SKM-1 (cell line): ENCODE data around the gene KCTD13.
"Not testable (repeated sequence)": the region's sequence is repeated elsewhere in the genome, so short reads cannot be mapped to it uniquely, and the experiment has no call there.

ENCODE experiments used
- DNase-seq: peaks from one replicate; lab custom pipeline; 2025; ENCODE audit not compliant: unreplicated experiment; lab: John Stamatoyannopoulos, UW

KCTD13 gene, protein sequence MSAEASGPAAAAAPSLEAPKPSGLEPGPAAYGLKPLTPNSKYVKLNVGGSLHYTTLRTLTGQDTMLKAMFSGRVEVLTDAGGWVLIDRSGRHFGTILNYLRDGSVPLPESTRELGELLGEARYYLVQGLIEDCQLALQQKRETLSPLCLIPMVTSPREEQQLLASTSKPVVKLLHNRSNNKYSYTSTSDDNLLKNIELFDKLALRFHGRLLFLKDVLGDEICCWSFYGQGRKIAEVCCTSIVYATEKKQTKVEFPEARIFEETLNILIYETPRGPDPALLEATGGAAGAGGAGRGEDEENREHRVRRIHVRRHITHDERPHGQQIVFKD

DNA sequence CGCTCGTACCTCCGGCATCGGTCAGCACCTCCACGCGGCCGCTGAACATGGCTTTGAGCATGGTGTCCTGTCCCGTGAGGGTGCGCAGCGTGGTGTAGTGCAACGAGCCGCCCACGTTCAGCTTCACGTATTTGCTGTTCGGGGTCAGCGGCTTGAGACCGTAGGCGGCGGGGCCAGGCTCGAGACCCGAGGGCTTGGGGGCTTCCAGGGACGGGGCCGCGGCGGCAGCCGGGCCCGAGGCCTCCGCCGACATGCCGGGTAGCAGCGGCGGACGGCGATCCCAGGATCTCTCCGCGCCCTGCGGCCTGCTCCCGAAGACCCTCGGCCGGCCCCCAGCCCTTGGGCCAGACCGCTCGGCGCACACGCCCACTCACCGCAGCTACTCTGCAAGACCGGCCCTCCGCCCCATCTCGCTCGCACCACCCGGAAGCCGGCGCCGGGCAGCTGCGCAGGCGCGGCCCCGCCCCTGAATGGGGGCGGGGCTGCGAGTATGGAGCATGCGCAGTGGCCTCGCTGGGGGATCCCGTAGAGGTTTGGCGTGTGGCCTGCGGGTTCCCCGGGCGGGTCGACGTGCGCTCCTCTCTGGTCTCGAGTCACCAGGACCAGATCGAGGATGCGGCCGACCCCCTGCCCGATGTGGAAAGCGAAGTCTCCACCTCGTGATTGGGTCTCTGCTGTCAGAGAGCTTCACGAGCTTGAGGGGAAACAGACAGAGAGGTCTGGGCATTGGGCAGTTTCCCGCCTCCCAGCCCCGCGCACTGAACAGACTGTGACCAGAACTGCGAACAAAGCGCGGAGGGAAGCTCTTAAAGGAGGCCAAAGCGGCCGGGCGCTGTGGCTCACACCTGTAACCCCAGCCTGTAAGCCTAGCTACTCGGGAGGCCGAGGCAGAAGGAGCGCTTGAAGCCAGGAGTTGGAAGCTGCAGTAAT, at the start of gene KCTD13:
KCTD13 (minus strand) TSS at position 446 of the 930 bp plus-strand sequence; CDS start at position 253, 193 bp downstream.
- peak; percentile 78 for DNase-seq

DNA sequence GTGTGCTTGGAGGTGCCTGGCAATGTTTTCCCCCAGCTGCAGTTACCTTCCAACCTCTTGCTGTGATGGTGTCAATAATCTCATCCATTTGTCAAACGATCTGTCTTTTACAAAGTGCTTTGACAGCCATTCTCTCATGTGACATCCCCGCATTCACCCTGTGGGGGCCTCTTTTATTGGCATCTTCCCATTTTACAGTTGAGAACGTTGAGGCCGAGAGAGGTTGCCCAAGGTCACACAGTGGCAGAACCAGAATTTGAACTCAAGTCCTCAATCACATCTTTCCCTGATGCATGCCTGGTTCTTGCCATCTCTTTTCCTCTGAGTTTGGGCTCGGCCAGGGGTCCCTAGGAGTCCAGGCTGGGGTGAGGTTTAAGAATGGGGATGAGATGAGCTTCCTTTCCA, 49.1 kb upstream of the KCTD13 start:
- DNase-seq = no peak

DNA sequence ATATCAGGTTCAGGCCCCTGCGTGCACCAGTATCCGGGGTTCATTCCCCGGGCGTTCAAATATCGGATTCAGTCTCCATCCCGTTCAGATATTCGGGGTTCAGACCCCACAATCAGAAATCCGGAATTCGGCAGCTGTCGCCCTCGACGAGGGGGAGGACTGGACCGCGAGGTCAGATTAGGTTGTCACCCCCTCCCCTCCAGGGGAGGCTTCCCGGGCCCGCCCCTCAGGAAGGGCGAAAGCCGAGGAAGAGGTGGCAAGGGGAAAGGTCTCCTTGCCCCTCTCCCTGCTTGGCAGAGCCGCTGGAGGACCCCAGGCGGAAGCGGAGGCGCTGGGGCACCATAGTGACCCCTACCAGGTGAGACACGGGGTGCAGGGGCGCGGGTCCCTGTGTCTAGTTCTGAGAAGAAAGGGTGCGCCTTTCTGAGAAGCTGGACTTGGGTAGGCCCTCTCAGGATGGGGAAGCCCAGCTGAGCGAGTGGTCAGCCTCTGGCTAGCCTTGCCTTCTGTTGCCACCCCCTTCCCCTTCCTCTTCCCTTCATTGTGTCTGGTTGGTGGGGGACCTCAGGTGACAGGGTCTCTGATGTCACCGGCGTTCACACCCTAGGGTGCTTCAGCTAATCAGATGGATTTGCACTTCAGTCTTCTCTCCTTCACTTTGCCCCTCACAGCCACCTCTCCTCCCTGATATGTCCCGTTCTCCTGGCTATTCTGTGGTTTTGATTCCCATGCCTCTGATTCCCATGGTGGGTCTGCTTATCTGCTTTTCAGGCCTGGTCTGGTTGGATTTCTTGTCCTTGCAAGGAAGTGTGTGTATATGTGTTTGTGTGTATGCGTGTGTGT, 48.5 kb upstream of the KCTD13 start:
- no peak for DNase-seq

DNA sequence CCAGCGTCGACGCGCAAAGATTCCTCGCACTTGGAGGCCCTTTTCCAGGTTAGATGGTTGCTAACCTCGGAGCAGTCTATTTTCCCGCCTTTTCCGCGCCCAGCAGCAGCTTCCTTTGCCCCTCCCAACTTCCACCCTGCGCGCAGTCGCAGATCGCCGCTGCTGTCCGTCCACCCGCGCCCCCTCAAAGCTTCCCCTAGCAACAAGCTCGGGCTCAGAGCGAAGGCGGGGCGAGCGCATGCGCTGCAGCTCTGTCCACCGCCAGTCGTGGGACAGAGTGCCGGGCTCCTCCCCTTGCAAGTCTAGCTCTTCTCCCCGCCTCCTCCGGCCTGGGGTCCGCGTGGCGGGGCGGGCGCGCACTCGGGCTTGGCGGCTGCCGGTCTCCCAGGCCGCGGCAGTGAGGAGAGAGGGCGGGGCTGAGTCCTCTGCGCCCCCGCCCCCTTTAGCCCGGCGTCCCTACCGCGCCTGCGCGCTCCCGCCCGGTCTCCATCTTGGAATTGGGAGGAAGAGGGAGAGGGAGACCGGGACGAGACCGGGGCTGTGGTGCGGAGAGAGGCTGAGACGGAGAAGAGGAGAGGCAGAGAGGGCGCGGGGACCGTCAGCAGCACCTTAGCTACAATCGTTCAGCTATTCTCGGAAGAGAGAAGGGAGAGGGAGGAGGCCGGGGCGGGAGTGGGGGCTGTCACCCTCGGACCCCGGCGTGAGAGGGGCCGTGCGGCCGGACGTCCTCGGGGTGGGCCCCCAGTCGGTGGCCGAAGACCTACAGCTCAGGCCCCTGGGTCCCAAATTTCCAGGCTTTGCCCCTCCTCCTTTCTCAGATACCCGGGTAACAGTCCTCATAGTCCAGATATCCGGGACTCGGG, 47.6 kb upstream of the KCTD13 start, which contains the start of gene TAOK2:
TAOK2 (plus strand) TSS at position 485 of the 863 bp plus-strand sequence. CDS start 3,905 bp downstream, outside the sequence.
- peak; percentile 97 for DNase-seq

DNA sequence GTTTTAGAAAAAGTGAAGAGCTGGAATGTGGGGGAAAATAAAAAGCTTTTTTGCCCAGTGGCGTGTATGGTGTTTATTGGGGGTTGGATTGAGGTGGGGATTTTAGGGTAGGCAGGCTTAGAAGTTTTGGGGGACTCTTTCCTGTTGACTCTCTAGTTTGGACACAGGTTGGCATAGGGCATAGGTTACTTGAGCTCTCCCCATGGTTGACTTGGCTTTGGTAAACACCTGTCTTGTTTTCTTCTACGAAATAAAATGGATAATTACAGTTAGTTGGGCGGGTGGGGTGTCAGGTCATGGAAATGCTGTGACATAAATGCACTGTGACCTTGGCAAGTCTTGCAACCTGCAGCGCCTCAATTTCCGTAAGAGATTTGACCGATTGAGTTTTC, 47.0 kb upstream of the KCTD13 start:
- DNase-seq = no peak

DNA sequence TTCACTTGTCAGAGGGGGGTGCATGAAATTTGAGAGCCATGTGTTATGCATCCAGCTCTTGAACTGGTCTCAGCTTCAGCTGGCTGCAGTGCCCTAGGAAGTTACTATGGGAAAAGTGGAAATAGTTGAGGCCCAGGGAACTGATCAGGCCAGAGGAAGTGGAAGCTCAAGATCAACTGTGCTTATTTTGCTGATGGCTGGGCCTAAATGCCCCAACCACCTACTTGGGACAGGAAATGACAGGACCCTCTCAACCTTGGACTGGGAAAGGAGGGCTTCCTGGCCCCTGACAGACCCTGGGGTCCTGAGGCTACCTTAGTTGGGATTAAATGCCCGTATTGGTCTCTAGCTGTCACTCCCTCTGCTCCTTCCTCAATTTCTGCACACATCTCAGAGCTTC, 46.5 kb upstream of the KCTD13 start:
- DNase-seq = no peak

DNA sequence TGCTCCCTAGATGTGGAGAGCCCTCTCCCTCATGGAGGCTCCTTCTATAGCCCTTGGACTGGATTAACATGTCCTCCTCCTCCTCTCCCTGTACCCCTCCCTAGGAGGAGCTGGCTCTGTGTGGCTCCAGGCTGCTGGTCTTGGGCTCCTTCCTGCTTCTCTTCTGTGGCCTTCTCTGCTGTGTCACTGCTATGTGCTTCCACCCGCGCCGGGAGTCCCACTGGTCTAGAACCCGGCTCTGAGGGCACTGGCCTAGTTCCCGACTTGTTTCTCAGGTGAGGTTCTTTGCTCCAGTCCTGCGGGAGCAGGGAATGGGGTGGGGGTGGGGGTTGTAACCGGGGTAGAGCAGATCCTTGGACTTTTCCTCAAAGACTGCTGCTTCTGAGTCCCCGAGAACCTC, 45.3 kb upstream of the KCTD13 start:
- no peak for DNase-seq

DNA sequence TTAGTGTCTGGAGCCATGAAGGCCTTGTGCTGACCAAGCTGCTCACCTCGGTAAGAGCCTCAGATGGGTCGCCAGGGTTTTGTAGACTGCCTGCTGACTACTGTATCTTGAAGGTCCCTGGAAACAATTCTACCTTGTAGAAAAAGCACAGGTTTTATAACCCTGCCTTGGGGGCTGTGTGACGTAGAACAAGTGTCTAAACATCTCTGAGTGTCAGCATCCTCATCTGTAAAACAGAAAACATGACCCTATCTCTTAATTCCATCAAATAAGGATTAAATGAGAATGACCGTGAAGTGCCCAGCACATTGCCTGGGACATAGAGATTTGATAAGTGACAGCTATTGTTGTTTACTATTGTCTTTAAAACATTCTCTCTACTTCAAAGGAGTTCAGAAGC, 42.2 kb upstream of the KCTD13 start:
- DNase-seq = no peak

DNA sequence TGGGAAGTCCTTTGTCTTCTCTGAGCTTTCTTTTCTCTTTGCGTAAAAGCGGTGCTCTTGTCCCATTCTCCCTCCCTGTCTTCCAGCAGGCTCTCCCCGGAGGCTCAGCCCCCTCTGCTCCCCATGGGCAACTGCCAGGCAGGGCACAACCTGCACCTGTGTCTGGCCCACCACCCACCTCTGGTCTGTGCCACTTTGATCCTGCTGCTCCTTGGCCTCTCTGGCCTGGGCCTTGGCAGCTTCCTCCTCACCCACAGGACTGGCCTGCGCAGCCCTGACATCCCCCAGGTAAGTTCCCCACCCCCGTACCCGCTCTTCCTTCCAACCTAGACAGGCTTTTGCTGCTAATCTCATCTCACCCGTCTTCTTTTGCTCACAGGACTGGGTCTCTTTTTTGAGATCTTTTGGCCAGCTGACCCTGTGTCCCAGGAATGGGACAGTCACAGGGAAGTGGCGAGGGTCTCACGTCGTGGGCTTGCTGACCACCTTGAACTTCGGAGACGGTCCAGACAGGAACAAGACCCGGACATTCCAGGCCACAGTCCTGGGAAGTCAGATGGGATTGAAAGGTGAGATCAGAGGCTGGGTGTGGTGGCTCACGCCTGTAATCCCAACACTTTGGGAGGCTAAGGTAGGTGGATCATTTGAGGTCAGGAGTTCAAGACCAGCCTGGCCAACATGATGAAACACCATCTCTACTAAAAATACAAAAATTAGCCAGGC, 37.2 kb upstream of the KCTD13 start:
- DNase-seq = no peak

DNA sequence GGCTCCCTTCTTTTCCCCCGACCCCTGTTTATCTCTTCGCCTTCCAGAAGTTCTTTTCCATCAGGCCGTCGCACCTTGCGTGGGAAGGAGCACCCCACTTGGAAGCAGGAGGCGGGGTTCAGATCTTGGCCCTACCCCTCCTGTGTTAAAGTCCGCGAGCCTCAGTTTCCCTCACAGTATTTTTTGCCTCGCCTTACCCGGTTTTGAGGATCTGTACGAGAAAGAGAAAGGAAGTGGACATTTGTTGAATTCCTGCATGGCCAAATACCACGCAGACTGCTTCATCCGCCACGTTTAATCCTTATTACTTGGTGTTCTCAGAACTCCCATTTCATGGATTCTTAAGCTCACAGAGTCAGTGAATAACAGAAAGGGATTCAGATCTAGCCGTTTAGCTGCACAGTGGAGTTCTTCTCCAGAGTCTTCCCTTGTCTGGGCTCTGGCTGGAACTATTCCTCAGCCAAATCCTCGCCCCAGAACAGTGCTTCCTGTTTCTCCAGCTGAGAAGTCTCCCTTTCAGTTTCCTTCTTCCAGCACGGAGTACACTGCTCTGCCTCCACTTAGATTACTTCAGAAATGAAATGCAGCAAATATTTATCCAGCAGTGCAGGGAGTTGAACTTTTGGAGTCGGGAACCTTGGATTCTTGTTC, 36.4 kb upstream of the KCTD13 start:
- no peak for DNase-seq

DNA sequence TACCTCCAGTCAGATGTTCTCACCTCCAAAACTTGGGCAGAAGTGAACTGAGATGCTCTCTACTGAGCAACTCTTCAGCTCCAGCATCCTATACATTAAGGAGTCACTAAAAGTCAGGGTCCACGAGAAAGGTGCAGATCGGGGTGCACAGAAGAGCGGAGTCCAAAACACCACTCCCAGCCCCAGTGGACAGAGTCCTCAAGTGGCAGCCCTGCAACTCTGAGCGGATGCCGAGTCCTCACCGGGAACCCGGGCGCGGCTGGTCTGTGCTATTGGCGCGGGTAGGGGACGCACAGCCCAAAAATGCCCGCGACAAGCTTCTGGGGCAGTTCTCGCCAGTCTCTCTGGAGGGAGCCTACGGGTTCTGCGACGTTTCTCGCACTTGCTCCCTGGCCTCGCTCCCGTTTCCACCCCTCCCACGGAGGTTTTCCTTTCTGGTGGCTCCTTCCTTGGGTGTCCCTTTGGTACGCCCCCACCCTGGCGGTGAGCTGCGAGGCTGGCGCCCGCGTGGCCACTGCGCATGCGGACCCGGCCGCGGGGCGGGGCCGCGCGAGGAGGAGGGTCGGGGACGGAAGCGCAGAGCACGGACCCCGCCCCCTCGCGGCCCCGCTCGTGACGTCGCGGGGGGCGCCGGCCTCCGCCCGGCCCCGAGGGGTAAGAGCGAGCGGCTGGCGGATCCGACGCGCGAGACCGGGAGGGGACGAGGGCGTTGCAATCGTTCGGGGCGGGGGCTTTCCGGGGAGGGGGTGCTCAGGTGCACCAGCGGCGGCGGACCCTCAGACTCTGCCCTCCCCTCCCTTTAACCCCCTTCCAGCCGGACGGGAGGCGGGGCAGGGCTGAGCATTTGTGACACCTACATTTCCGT, 35.7 kb upstream of the KCTD13 start, which contains the start of gene TMEM219:
TMEM219 (plus strand) TSS at position 601 of the 865 bp plus-strand sequence. CDS start 1,065 bp downstream, outside the sequence.
- DNase-seq = peak; percentile 69

DNA sequence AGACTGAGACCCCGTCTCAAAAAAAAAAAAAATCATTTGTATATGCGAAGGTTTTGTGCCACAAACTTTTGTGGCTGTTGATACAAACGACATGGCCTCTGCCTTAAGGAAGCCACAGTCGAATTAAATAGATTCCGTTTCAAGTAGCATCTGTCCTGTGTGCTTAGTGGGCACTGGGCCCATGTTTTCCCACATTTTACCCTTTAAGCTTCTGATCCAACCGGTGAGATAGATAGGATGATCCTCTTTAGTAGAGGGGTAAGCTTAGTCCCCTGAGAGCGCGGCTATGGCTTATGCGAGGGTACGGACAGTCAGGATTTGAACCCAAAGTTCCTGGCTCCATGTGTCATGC, 35.1 kb upstream of the KCTD13 start:
- no peak for DNase-seq

DNA sequence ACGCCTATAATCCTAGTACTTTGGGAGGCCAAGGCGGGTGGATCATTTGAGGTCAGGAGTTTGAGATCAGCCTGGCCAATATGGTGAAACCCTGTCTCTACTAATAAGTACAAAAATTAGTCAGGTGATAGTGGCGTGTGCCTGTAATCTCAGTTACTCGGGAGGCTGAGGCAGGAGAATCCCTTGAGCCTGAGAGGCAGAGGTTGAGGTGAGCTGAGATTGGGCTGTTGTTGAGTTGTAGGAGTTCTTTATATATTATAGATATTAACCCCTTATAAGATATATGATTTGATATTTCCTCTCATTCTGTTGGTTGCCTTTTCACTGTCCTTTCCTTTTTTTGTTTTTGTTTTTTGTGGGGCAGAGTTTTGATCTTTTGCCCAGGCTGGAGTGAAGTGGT, 33.8 kb upstream of the KCTD13 start:
- not testable (repeated sequence) for DNase-seq

DNA sequence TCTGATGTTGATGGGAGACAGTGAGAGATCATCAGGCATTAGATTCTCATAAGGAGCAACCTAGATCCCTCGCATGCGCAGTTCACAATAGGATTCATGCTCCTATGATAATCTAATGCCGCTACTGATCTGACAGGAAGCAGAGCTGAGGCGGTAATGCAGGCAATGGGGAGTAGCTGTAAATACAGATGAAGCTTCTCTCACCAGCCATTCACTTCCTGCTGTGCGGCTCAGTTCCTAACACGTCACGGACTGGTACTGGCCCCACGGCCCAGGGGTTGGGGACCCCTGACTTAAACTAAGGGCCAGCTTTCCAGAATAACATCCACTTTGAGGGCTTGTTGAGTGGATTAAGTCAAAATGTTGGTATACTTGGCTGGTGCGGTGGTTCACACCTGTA, 33.3 kb upstream of the KCTD13 start:
- no peak for DNase-seq

DNA sequence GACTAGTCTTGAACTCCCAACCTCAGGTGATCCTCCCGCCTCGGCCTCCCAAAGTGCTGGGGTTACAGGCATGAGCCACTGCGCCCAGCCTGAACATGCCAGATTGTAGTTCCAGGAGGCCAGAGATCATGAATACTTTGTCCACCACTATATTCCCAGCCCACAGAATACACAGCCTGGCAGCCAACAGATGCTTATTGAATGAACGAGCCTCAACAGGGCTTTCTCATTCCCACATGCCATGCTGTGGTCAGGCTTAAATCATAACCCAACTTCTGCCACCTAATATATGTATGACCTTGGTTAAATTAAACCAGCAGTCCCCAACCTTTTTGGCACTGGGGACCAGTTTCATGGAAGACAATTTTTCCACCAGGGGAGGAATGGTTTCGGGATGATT, 32.7 kb upstream of the KCTD13 start:
- no peak for DNase-seq

DNA sequence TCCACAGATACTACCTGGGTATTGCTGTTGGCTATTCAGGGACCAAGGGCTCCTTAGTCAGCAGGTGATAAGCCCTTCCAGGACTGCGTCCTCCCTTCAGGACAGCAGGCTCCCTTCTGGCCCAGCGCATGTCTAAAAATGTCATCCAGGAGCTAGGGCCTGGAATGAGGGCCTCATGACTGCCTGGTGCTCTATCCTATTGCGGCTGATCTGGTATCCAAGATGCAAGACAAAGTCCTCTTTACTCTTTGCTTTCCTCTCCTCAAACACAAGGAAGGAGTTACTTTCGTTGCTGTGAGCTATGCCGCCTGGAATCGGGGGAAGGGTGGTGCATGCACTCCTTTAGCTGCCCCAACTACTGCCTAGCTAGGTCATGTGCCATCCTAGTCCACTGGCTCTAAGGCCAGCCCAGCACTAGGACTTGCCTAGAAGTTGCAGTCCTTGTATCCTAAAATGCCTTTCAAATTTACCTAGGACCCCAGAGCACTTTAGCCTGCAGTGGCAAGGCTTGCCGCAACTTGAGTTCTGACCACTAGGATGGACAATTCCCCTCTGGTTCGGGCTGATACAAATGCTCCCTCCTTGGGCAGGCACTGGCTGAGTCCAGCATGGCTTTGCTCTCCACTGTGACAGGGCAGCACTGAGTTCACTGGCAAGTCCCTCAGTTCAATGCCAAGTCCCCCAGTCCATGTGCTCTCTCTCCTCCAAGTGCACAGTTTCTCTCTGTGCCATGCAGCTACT, 25.8 kb upstream of the KCTD13 start:
- no peak for DNase-seq

DNA sequence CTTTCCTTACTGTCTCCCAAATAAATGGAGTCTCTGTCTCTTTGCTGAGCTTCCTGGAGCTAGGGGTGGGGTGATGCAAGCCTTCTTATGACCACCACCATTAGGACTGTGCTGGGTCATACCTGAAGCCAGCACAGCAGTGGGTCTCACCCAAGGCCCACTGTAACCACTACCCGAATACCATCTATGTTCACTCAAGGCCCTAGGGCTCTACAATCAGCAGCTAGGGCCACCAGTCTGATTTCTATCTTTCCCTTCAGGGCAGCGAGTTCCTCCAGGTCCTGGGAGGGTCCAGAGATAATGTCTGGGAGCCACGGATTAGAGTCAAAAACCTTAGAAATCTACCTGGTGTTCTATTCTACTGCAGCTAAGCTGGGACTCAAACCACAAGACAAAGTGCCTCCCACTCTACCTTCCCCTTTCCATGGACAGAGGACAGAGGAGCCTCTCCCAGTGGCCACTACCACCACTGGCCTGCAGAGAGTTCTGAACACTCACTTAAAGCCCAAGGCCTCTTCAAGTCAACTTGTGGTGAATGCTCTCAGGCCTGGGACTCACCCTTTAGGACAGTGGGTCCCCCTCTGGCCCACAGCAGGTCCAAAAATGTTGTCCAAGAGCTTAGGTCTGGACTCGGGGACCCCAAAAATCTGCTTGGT, 24.9 kb upstream of the KCTD13 start:
- DNase-seq = no peak
